HepG2 (cell line): Measurements from ENCODE around the gene TMEM151A. TPM values are rescaled to one million over a fixed set of nuclear protein-coding genes. Genes with fewer than 3 reads are reported as not detected.
A peak's percentile ranks its signal among the peaks of the same experiment; 100 is the strongest.

Experiments used
- ATF3 ChIP-seq: sonication (generic); formaldehyde crosslinking; IDR thresholded peaks from 2 replicates; pipeline ENCODE4 v1.4.0; 2020; ENCODE audit warnings: missing genetic modification reagents
- ATF4 ChIP-seq, 2 experiments: fragments of 450-650 bp in 1 of 2; sonication (generic) in 1 of 2; formaldehyde crosslinking; IDR thresholded peaks; 2 replicates each; pipeline versions ENCODE4 v1.5.0 to v1.8.0; 2020 to 2022; ENCODE audit warnings: mild to moderate bottlenecking in 1 of 2, missing genetic modification reagents in 1 of 2
- CAMTA2 ChIP-seq: sonication (generic); formaldehyde crosslinking; IDR thresholded peaks from 2 replicates; pipeline ENCODE4 v1.4.0; 2020; ENCODE audit warnings: mild to moderate bottlenecking, missing genetic modification reagents, borderline replicate concordance
- CREB1 ChIP-seq, 2 experiments: fragments of 450-650 bp in 1 of 2; IDR thresholded peaks; 2 replicates each; pipeline ENCODE4 v1.6.1; 2016 to 2017; ENCODE audit warnings: control low read depth in 1 of 2, mild to moderate bottlenecking in 1 of 2, missing compliant biosample characterization in 1 of 2, missing genetic modification characterization in 1 of 2
- MAFK ChIP-seq, 2 experiments: IDR thresholded peaks in 1 of 2; conservative IDR thresholded peaks in 1 of 2; 2 replicates each; pipeline ENCODE4 v1.6.1; 2011; ENCODE audit warnings: improper control_type of control experiment in 2 of 2, low read length in 2 of 2
- SOX13 ChIP-seq, 3 experiments: fragments of 450-650 bp in 1 of 3; sonication (generic) in 1 of 3; formaldehyde crosslinking in 1 of 3; IDR thresholded peaks in 2 of 3; conservative IDR thresholded peaks in 1 of 3; 2 replicates each; pipeline versions ENCODE4 v1.5.0 to v1.6.1; 2016 to 2020; ENCODE audit warnings: antibody characterized with exemption in 1 of 3, mild to moderate bottlenecking in 1 of 3, missing compliant biosample characterization in 1 of 3, missing genetic modification reagents in 1 of 3, moderate library complexity in 1 of 3
- UBTF ChIP-seq: sonication (generic); formaldehyde crosslinking; IDR thresholded peaks from 2 replicates; pipeline ENCODE4 v1.4.0; 2020; ENCODE audit warnings: mild to moderate bottlenecking, missing genetic modification reagents
- ZBTB21 ChIP-seq: sonication (generic); formaldehyde crosslinking; IDR thresholded peaks from 2 replicates; pipeline ENCODE4 v1.4.0; 2020; ENCODE audit warnings: missing genetic modification reagents
- ZBTB38 ChIP-seq: sonication (generic); formaldehyde crosslinking; IDR thresholded peaks from 2 replicates; pipeline ENCODE4 v1.5.1; 2020; ENCODE audit warnings: mild to moderate bottlenecking, missing genetic modification reagents
- ZGPAT ChIP-seq: IDR thresholded peaks from 2 replicates; pipeline ENCODE4 v1.6.1; 2016; ENCODE audit warnings: mild to moderate bottlenecking
- ZNF263 ChIP-seq: sonication (generic); formaldehyde crosslinking; IDR thresholded peaks from 2 replicates; pipeline ENCODE4 v1.4.0; 2020; ENCODE audit warnings: missing genetic modification reagents
- ZNF501 ChIP-seq: sonication (generic); formaldehyde crosslinking; IDR thresholded peaks from 2 replicates; pipeline ENCODE4 v1.5.1; 2020; ENCODE audit warnings: mild to moderate bottlenecking, moderate library complexity, missing genetic modification reagents
- ZNF543 ChIP-seq: sonication (generic); formaldehyde crosslinking; IDR thresholded peaks from 2 replicates; pipeline ENCODE4 v1.4.0; 2020; ENCODE audit warnings: mild to moderate bottlenecking, missing genetic modification reagents
- ZNF652 ChIP-seq: IDR thresholded peaks from 2 replicates; pipeline ENCODE4 v1.6.1; 2016; ENCODE audit warnings: low read depth, borderline replicate concordance
- ZNF768 ChIP-seq: sonication (generic); formaldehyde crosslinking; IDR thresholded peaks from 2 replicates; pipeline ENCODE4 v1.4.0; 2020; ENCODE audit warnings: missing genetic modification reagents
- polyA plus RNA-seq, 8 experiments: library from polyadenylated mRNA; depleted of rRNA in 3 of 8; stranded (reverse) in 7 of 8; unstranded in 1 of 8; fragments of >200 nt; fragmentation: Illumina TruSeq in 4 of 8; extraction: Trizol in 4 of 8; gene quantifications; 2 replicates each; pipeline versions ENCODE4 v1.2.1 to v1.2.3, GENCODE V29; 2011 to 2016; ENCODE audit warnings: low read depth in 4 of 8, missing spikeins in 1 of 8, mixed read lengths in 1 of 8; ENCODE audit not compliant: insufficient read depth in 1 of 8
- total RNA-seq, 5 experiments: library from RNA; depleted of rRNA; stranded (reverse); fragments of >200 nt; fragmentation: Illumina TruSeq; extraction: Trizol; gene quantifications; 2 replicates each; pipeline ENCODE4 v1.2.3, GENCODE V29; 2016; ENCODE audit warnings: low read depth in 1 of 5

The TMEM151A gene
- total and polyA plus RNA-seq, 2 of the 13 experiments (the other 11 are each of a cell fraction or from before 2014, with no cell fraction given): 0.18 to 0.33 TPM

- TF ChIP-seq CREB1 (IDR thresholded peaks at IDR 0.05): peak; percentile 52; the same call in 1 of the 2 replicates
- TF ChIP-seq CREB1 (CRISPR knock-in tag; IDR thresholded peaks at IDR 0.05): peak; percentile 70
- peak; percentile 88 for TF ChIP-seq ZNF768 (CRISPR knock-in tag)
- TF ChIP-seq ZNF652 (CRISPR knock-in tag): peak; percentile 91
- TF ChIP-seq ZNF501: peak; percentile 23; the same call in 1 of the 2 replicates
- no peak for TF ChIP-seq ZBTB38 (CRISPR knock-in tag)
- TF ChIP-seq SOX13 (IDR thresholded peaks at IDR 0.05): no peak
- TF ChIP-seq SOX13 (CRISPR knock-in tag; conservative IDR thresholded peaks at IDR 0.05 in 1 of 2, IDR thresholded peaks at IDR 0.05 in 1 of 2): peak in 1 of 2 experiments; percentile 22; a peak in 1 of 4 replicates
- no peak; the same call in 1 of the 2 replicates for TF ChIP-seq ZNF263 (CRISPR knock-in tag)
- TF ChIP-seq ATF3 (CRISPR knock-in tag): peak; percentile 61; the same call in 1 of the 2 replicates
- 0 out of 2 replicates have a peak, but pooled peaks have one; percentile 26 for TF ChIP-seq ZNF543 (CRISPR knock-in tag)
- TF ChIP-seq ZBTB21 (CRISPR knock-in tag): peak; percentile 93
- no peak for TF ChIP-seq CAMTA2
- peak in 1 of 2 experiments; percentile 82; a peak in 2 of 4 replicates for TF ChIP-seq ATF4 (CRISPR knock-in tag; IDR thresholded peaks at IDR 0.05)
- 0 out of 2 replicates have a peak, but pooled peaks have one; percentile 30 for TF ChIP-seq ZGPAT (CRISPR knock-in tag)
- TF ChIP-seq UBTF (CRISPR knock-in tag): peak; percentile 53; the same call in 1 of the 2 replicates
- TF ChIP-seq MAFK (conservative IDR thresholded peaks at IDR 0.05 in 1 of 2, IDR thresholded peaks at IDR 0.05 in 1 of 2; ENCODE audit: low read length in 2 of 2): peak; percentile 57 to 78; a peak in 3 of 4 replicates
These were observed 26.3 kb downstream of the TMEM151A start (continued) for GRCh38 chr11:66317723-66318599.
